Urinary bladder (tissue), 4 donors: Measurements from ENCODE around the gene MRPL23. TPM values are rescaled to one million over a fixed set of nuclear protein-coding genes. Genes with fewer than 3 reads are reported as not detected.

Source experiments
- DNase-seq: peaks from one replicate; pipeline ENCODE4 v3.0.0-alpha.2; 2015; ENCODE audit errors: extremely low spot score
- H3K27ac ChIP-seq: one replicate; pipeline ENCODE4 v1.5.1; 2013; ENCODE audit warnings: low read depth, mild to moderate bottlenecking, moderate library complexity
- H3K36me3 ChIP-seq: one replicate; pipeline ENCODE4 v1.6.1; 2013; ENCODE audit warnings: mild to moderate bottlenecking, moderate library complexity; ENCODE audit not compliant: insufficient read depth
- H3K4me1 ChIP-seq: one replicate; pipeline ENCODE4 v1.6.1; 2013; ENCODE audit warnings: mild to moderate bottlenecking, moderate library complexity; ENCODE audit not compliant: insufficient read depth
- H3K4me3 ChIP-seq: one replicate; pipeline ENCODE4 v1.5.1; 2013; ENCODE audit warnings: low read depth, low read length
- WGBS: extraction: QIAGEN DNeasy Blood & Tissue Kit; methylation state at CpG from one replicate; pipeline ENCODE4 v1.1.7; 2013; 5-methylcytosine and 5-hydroxymethylcytosine counted together
- polyA plus RNA-seq: library from polyadenylated mRNA; stranded (reverse); fragments of 200-250 nt; gene quantifications from one replicate; pipeline ENCODE4 v1.2.3, GENCODE V29; 2013
- total RNA-seq: library from RNA; depleted of rRNA; stranded (reverse); fragments of >200 nt; gene quantifications from one replicate; pipeline ENCODE4 v1.2.3, GENCODE V29; 2014
- donor health status: healthy with polysubstance abuse.
- donor health status: healthy.

MRPL23 gene
- total and polyA plus RNA-seq, 2 donors, result 17.8 to 85.4 TPM

DNA sequence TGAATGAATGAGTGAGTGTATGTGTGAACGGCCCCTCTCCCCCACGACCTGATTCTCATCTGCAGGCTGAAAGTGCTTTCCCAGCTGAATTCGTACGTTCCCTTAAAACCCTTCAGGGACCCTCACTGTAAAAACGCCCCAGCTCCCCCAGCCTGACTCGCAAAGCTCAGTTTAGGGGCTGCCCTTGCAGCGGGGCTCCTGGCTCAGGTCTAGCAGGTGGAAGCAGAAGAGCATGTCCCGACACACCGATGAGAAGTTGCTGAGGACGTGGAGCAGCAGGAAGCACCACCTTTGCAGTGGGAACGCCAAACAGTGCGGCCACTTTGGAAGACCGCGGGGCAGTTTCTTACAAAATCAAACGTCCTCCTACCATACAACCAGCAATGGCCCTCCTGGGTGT, 3.6 kb upstream of the MRPL23 start:
- DNase-seq, result no peak
- Histone ChIP-seq H3K4me3 (no peak overlapping the region), H3K36me3 (no peaks in the 10 kb centered on the region), H3K4me1 (no peaks in the 10 kb centered on the region), H3K27ac (no peak overlapping the region)
- WGBS, result 67% methylated on average over 15 of the region's 15 CpGs

DNA sequence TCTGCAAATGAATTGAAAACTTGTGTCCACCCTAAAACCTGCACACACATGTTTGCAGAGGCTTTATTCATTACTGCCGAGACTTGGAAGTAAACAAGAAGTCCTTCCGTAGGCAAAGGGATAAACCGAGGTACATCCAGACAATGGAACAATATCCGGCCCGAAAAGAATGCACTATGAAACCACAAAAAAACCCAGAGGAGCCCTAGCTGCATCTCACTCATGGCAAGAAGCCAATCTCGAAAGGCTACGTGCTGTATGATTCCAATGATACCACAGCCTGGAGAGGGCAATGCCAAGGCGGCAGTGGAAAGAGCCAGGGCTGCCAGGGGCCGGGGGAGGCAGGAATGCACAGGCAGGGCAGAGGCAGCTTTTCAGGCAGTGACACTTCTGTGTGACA, 3.2 kb upstream of the MRPL23 start:
- no peak overlapping the region for H3K27ac ChIP-seq
- no peaks in the 10 kb centered on the region for H3K4me1 ChIP-seq
- 59% methylated on average over 9 of the region's 9 CpGs for WGBS
- no peaks in the 10 kb centered on the region for H3K36me3 ChIP-seq
- no peak overlapping the region for H3K4me3 ChIP-seq
- DNase-seq, result no peak

DNA sequence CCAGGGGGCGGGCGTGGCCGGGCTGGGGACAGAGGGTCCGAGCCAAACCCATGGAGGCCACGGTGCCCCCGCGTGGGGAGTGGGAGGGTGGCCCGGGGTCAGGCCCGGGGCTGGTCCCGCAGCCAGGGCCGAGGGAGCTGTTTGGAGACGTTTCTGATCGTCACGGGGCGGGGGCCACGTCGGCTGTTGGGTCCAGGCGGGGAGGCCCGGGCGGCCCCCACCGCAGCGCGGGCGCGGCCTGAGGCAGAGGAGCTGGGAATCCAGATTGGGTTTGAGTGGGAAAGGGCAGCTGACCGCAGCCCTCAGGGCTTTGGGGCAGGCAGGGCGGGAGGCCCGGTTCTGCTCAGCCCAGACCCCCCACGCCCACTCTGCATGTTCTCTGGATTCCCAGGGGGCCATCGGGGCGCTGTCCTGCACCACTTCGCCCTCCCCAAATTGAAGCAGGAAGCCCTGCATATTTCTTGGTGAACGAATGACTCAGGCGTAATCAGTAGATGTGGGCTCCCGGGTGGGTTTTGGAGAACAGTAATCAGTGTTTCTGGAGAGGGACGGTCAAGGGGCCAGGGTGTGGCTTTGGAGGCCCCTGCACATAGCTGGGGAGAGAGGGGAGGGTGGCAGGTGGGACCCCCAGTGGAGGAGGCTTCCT, 583 bp downstream of the MRPL23 start:
- H3K4me3 ChIP-seq, result no peak overlapping the region
- no peak overlapping the region for H3K27ac ChIP-seq
- H3K36me3 ChIP-seq, result no peaks in the 10 kb centered on the region
- no peak for DNase-seq
- no peaks in the 10 kb centered on the region for H3K4me1 ChIP-seq
- no CpG with 5 or more reads among the region's 36 CpGs for WGBS

GRCh38 chr11:1948389-1948788, 1.3 kb downstream of the MRPL23 start:
- no peak for DNase-seq
- WGBS, result no CpG with 5 or more reads among the region's 11 CpGs
- Histone ChIP-seq H3K36me3 (no peaks in the 10 kb centered on the region), H3K4me1 (no peaks in the 10 kb centered on the region), H3K27ac (no peak overlapping the region), H3K4me3 (no peak overlapping the region)

GRCh38 chr11:1949302-1949701, 2.2 kb downstream of the MRPL23 start:
- WGBS, result no CpG with 5 or more reads among the region's 6 CpGs
- no peak for DNase-seq
- H3K4me1 ChIP-seq, result no peaks in the 10 kb centered on the region

DNA sequence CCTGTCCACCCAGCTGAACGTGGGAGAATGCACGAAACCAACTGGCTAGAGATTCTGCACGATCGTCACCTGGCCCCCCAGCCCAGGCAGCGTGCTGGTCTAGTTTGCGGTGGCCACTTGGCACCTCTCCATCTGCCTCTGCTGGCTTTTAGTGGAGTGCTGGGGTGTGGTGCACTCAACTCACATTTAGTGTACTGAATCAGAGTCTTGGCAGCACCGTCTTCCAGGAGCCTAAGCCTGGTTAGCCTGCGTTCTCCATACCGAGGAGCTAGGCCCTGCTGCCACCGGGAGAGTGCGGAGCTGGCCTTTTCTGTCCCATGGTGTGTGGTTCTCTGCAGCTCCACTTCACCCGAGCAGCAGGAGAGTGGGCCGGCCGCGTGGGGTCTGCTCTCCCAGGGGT, 2.8 kb downstream of the MRPL23 start:
- WGBS, result no CpG with 5 or more reads among the region's 15 CpGs
- no peak for DNase-seq
- H3K4me1 ChIP-seq, result no peaks in the 10 kb centered on the region
- no peak overlapping the region for H3K4me3 ChIP-seq
- no peaks in the 10 kb centered on the region for H3K36me3 ChIP-seq
- no peak overlapping the region for H3K27ac ChIP-seq

More at GRCh38 chr11:1949302-1949701, 2.2 kb downstream of the MRPL23 start:
- H3K27ac ChIP-seq, result no peak overlapping the region
- no peaks in the 10 kb centered on the region for H3K36me3 ChIP-seq
- H3K4me3 ChIP-seq, result no peak overlapping the region

GRCh38 chr11:1952806-1953482, 5.8 kb downstream of the MRPL23 start:
- H3K4me3 ChIP-seq, result no peak overlapping the region
- DNase-seq, result no peak
- H3K36me3 ChIP-seq, result no peaks in the 10 kb centered on the region
- 79% methylated on average over 2 of the region's 29 CpGs for WGBS
- H3K27ac ChIP-seq, result no peak overlapping the region
- H3K4me1 ChIP-seq, result no peaks in the 10 kb centered on the region

DNA sequence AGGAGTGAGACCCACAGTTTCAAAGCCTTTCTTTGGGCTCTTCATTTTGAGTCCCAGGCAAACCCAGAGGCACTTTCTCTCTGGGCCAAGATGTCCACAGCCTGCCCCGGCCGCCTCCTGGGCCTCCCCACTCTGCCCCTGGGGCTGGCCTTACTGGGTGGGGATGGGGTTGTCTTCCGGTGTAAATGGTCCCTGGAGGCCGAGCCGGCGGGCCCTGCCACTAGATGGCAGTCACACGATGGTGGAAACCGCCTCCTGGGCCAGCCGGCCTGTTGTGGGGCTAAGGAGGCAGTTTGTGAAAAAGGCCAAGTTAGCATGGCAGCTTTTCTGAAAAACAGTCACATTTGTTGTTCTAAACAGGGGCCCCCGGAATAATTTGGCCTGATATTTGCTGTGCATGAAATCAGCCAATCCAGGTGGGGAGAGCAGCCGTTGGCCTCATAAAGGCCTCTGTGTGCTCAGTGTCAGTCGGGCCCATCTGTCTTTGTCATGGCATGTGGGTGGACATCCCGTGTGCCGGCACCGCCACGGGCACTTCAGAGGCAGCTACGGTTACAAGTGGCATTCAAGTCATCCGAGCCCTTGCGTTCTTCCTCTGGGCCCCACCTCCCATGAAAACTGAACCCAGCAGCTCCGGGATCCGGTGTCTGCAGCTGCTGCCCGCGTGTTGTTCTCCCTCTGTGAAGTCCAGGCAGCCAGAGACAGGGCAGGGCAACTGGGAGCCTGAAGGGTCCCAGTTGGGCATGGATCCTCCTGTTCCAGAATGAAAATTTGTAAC, 6.5 kb downstream of the MRPL23 start:
- 32% methylated on average over 14 of the region's 23 CpGs for WGBS
- Histone ChIP-seq H3K36me3 (no peaks in the 10 kb centered on the region), H3K4me3 (no peak overlapping the region), H3K4me1 (no peaks in the 10 kb centered on the region), H3K27ac (no peak overlapping the region)
- no peak for DNase-seq

- Histone ChIP-seq H3K36me3 (no peaks in the 10 kb centered on the region), H3K4me1 (no peaks in the 10 kb centered on the region), H3K4me3 (no peak overlapping the region), H3K27ac (no peak overlapping the region)
- no CpG with 5 or more reads among the region's 18 CpGs for WGBS
- DNase-seq, result no peak
These were observed 11.2 kb downstream of the MRPL23 start for GRCh38 chr11:1958367-1958766.

- Histone ChIP-seq H3K27ac (no peak overlapping the region), H3K4me3 (no peak overlapping the region), H3K36me3 (no peaks in the 10 kb centered on the region), H3K4me1 (no peaks in the 10 kb centered on the region)
- 92% methylated on average over 9 of the region's 17 CpGs for WGBS
- no peak for DNase-seq
These were observed 12.7 kb downstream of the MRPL23 start for GRCh38 chr11:1959786-1960185.

GRCh38 chr11:1963864-1964263, 16.7 kb downstream of the MRPL23 start:
- H3K4me1 ChIP-seq, result no peaks in the 10 kb centered on the region
- no peak for DNase-seq
- H3K4me3 ChIP-seq, result no peak overlapping the region
- no peaks in the 10 kb centered on the region for H3K36me3 ChIP-seq
- 92% methylated on average over 5 of the region's 20 CpGs for WGBS
- H3K27ac ChIP-seq, result no peak overlapping the region

DNA sequence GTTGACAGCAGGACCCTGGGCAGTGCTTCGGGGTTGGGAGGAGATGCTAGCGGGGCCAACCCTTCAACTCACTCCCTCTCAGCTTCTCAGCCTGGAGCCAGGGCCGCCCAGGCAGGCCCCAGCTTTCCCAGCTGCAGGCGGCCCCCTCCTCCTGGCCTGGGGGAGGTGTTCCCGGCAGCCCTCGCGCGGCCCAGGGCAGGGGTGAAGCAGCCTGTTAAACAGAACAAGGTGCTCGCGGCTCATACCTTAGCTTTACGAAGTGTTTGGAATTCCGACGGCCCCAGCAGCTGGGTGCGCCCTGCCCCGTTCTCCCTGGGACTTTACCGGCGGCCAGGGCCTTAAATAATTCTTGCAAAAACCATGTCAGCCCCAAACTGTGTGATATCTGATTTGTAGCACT, 17.2 kb downstream of the MRPL23 start:
- no CpG with 5 or more reads among the region's 17 CpGs for WGBS
- Histone ChIP-seq H3K36me3 (no peaks in the 10 kb centered on the region), H3K4me3 (no peak overlapping the region), H3K27ac (no peak overlapping the region), H3K4me1 (no peaks in the 10 kb centered on the region)
- no peak for DNase-seq

GRCh38 chr11:1964955-1965354, 17.8 kb downstream of the MRPL23 start:
- H3K27ac ChIP-seq, result no peak overlapping the region
- 83% methylated on average over 6 of the region's 20 CpGs for WGBS
- no peaks in the 10 kb centered on the region for H3K36me3 ChIP-seq
- no peak for DNase-seq
- no peaks in the 10 kb centered on the region for H3K4me1 ChIP-seq
- H3K4me3 ChIP-seq, result no peak overlapping the region

DNA sequence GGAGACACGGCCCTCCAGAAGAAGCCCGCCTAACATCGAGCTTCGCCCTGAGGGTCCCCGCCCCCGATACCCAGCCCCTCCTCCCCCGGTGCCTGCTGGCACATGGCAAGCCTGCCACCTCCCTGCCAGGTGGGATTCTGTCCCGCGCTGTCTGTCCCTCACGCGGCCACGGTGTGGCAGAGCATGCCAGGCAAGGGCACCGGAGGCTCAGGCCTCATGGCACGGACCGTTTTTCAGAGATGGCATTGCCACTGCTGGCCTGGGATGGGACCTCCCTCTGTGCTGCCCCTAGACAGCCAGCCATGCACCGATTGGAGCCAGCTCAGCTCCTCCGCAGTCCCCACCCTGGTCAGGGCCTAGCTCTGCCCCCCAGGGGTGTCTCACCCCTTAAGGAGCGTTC, 19.4 kb downstream of the MRPL23 start:
- Histone ChIP-seq H3K27ac (no peak overlapping the region), H3K4me3 (no peak overlapping the region), H3K4me1 (no peaks in the 10 kb centered on the region), H3K36me3 (no peaks in the 10 kb centered on the region)
- 92% methylated on average over 8 of the region's 18 CpGs for WGBS
- no peak for DNase-seq
